H1 (cell line): ENCODE data around the gene DISP3. TPM values are rescaled to one million over a fixed set of nuclear protein-coding genes. Genes with fewer than 3 reads are reported as not detected.

Source experiments
- CTBP2 ChIP-seq: IDR thresholded peaks from 2 replicates; pipeline ENCODE4 v1.7.0; 2011; ENCODE audit warnings: borderline replicate concordance, mild to moderate bottlenecking, moderate library complexity, mixed read lengths, low read length; ENCODE audit not compliant: insufficient read depth, insufficient read length
- polyA plus RNA-seq, 7 experiments: library from polyadenylated mRNA; depleted of rRNA in 3 of 7; stranded (reverse) in 5 of 7; unstranded in 2 of 7; fragments of >200 nt in 5 of 7; fragments of 200-250 nt in 2 of 7; gene quantifications; 1 replicate in 5 of 7; 2 replicates in 1 of 7; 4 replicates in 1 of 7; pipeline versions ENCODE4 v1.2.1 to v1.2.3, GENCODE V29; 2011 to 2013; ENCODE audit warnings: missing spikeins in 2 of 7, mixed read lengths in 2 of 7
- total RNA-seq: library from RNA; stranded (reverse); fragmentation: NEBNext Ultra II Directional; extraction: Animal tissue kit (Norgen Biotek cat#: 25700); gene quantifications from 2 replicates; pipeline ENCODE4 v1.2.1, GENCODE V29; 2021

The DISP3 gene
- total and polyA plus RNA-seq, 2 of the 8 experiments (the other 6 are each of a cell fraction or from before 2014, with no cell fraction given): 3.4 to 4.6 TPM

- TF ChIP-seq CTBP2: no peak
Observed at GRCh38 chr1:11496551-11497080, 17.7 kb downstream of the DISP3 start (continued).
